Hematopoietic multipotent progenitor cell treated with erythropoietin and hydrocortisone succinate and interleukin-3 and kit ligand, for 17 days (in vitro differentiated cells): ENCODE measurements around the gene AP5S1.
"Not testable (repeated sequence)": the region's sequence is repeated elsewhere in the genome, so short reads cannot be mapped to it uniquely, and the experiment has no call there.

Experiments used
- DNase-seq: peaks from one replicate; pipeline ENCODE4 v3.0.0-alpha.2; 2015; ENCODE audit warnings: low spot score

AP5S1 gene

GRCh38 chr20:3812975-3813847, 7.1 kb upstream of the AP5S1 start:
- DNase-seq: no peak

- DNase-seq: no peak
These were observed 6.3 kb upstream of the AP5S1 start for GRCh38 chr20:3813848-3814581.

- DNase-seq: no peak
These were observed 5.3 kb upstream of the AP5S1 start for GRCh38 chr20:3814928-3815495.

GRCh38 chr20:3815703-3816315, 4.5 kb upstream of the AP5S1 start:
- no peak for DNase-seq

- DNase-seq: peak; percentile 74
These were observed 1.9 kb upstream of the AP5S1 start for GRCh38 chr20:3818155-3819151.

GRCh38 chr20:3819411-3820047, 818 bp upstream of the AP5S1 start:
- DNase-seq: no peak

GRCh38 chr20:3820901-3821727, 767 bp downstream of the AP5S1 start:
- no peak for DNase-seq

- DNase-seq: no peak
These were observed 1.6 kb downstream of the AP5S1 start for GRCh38 chr20:3821996-3822395.

GRCh38 chr20:3823881-3824280, 3.5 kb downstream of the AP5S1 start:
- DNase-seq: no peak

- DNase-seq: no peak
These were observed 5.2 kb downstream of the AP5S1 start for GRCh38 chr20:3825526-3825925.

- DNase-seq: no peak
These were observed 6.1 kb downstream of the AP5S1 start for GRCh38 chr20:3826420-3826819.

- no peak for DNase-seq
These were observed 8.5 kb downstream of the AP5S1 start for GRCh38 chr20:3828798-3829197.

GRCh38 chr20:3829891-3830290, 9.5 kb downstream of the AP5S1 start:
- not testable (repeated sequence) for DNase-seq

GRCh38 chr20:3836132-3836531, 15.8 kb downstream of the AP5S1 start:
- no peak for DNase-seq

GRCh38 chr20:3839328-3839727, 19.0 kb downstream of the AP5S1 start:
- no peak for DNase-seq

- not testable (repeated sequence) for DNase-seq
These were observed 19.9 kb downstream of the AP5S1 start for GRCh38 chr20:3840201-3840600.

- DNase-seq: peak; percentile 25
These were observed 22.1 kb downstream of the AP5S1 start for GRCh38 chr20:3842348-3842930.

GRCh38 chr20:3843490-3843889, 23.1 kb downstream of the AP5S1 start:
- peak; percentile 85 for DNase-seq

- DNase-seq: peak; percentile 9
These were observed 23.8 kb downstream of the AP5S1 start for GRCh38 chr20:3843990-3844619.
